H9 (cell line): ENCODE measurements around the gene FXR1. TPM values are rescaled to one million over a fixed set of nuclear protein-coding genes. Genes with fewer than 3 reads are reported as not detected.

Experiments used
- DNase-seq: peaks from one replicate; pipeline ENCODE4 v3.0.0-alpha.2; 2017
- H2AFZ ChIP-seq: one replicate; pipeline ENCODE4 v1.6.1; 2013; ENCODE audit warnings: mild to moderate bottlenecking, low read length, control low read depth, moderate library complexity
- H2AK5ac ChIP-seq: 2 replicates; pipeline ENCODE4 v1.6.1; 2013; ENCODE audit warnings: low read length, control low read depth, mixed read lengths; ENCODE audit not compliant: insufficient read length
- H2BK120ac ChIP-seq: one replicate; pipeline ENCODE4 v1.6.1; 2013; ENCODE audit warnings: low read depth, mild to moderate bottlenecking, low read length, control low read depth, inconsistent platforms; ENCODE audit not compliant: poor library complexity, severe bottlenecking
- H2BK12ac ChIP-seq: 2 replicates; pipeline ENCODE4 v1.6.1; 2013; ENCODE audit warnings: low read length, control low read depth, mixed read lengths, low read depth; ENCODE audit not compliant: insufficient read length
- H2BK15ac ChIP-seq: 2 replicates; pipeline ENCODE4 v1.6.1; 2013; ENCODE audit warnings: low read depth, low read length, control low read depth
- H2BK20ac ChIP-seq: one replicate; pipeline ENCODE4 v1.6.1; 2013; ENCODE audit warnings: low read depth, mild to moderate bottlenecking, low read length, control low read depth, inconsistent platforms; ENCODE audit not compliant: poor library complexity, severe bottlenecking
- H2BK5ac ChIP-seq: 2 replicates; pipeline ENCODE4 v1.6.1; 2013; ENCODE audit warnings: low read length, control low read depth, mixed read lengths; ENCODE audit not compliant: insufficient read length
- H3K14ac ChIP-seq: 2 replicates; pipeline ENCODE4 v1.6.1; 2013; ENCODE audit warnings: low read length, control low read depth; ENCODE audit not compliant: insufficient read depth
- H3K18ac ChIP-seq: 2 replicates; pipeline ENCODE4 v1.6.1; 2013; ENCODE audit warnings: low read depth, mild to moderate bottlenecking, mixed read lengths, low read length, control low read depth; ENCODE audit not compliant: insufficient read length
- H3K23ac ChIP-seq: 2 replicates; pipeline ENCODE4 v1.6.1; 2013; ENCODE audit warnings: low read length, control low read depth, mixed read lengths, low read depth; ENCODE audit not compliant: insufficient read length
- H3K23me2 ChIP-seq: 2 replicates; pipeline ENCODE4 v1.6.1; 2013; ENCODE audit warnings: low read depth, mild to moderate bottlenecking, mixed read lengths, low read length, control low read depth; ENCODE audit not compliant: insufficient read length, poor library complexity, severe bottlenecking
- H3K27ac ChIP-seq: 2 replicates; pipeline ENCODE4 v1.5.1; 2013; ENCODE audit warnings: low read length, control low read depth, mixed read lengths, low read depth; ENCODE audit not compliant: insufficient read length
- H3K27me3 ChIP-seq: 2 replicates; pipeline ENCODE4 v1.6.1; 2013; ENCODE audit warnings: low read length, control low read depth, inconsistent platforms; ENCODE audit not compliant: insufficient read depth
- H3K4ac ChIP-seq: 2 replicates; pipeline ENCODE4 v1.6.1; 2013; ENCODE audit warnings: low read depth, mild to moderate bottlenecking, control low read depth, inconsistent platforms, low read length, moderate library complexity
- H3K4me1 ChIP-seq: 2 replicates; pipeline ENCODE4 v1.6.1; 2013; ENCODE audit warnings: low read length, control low read depth, inconsistent platforms; ENCODE audit not compliant: insufficient read depth
- H3K4me2 ChIP-seq: 2 replicates; pipeline ENCODE4 v1.6.1; 2013; ENCODE audit warnings: low read length, control low read depth, mixed read lengths; ENCODE audit not compliant: insufficient read length, insufficient read depth
- H3K56ac ChIP-seq: 2 replicates; pipeline ENCODE4 v1.6.1; 2013; ENCODE audit warnings: low read depth, mild to moderate bottlenecking, mixed read lengths, low read length, control low read depth; ENCODE audit not compliant: insufficient read length
- H3K79me1 ChIP-seq: 2 replicates; pipeline ENCODE4 v1.6.1; 2013; ENCODE audit warnings: low read depth, mild to moderate bottlenecking, moderate library complexity, low read length, control low read depth, inconsistent platforms; ENCODE audit not compliant: insufficient read depth, poor library complexity, severe bottlenecking
- H3K79me2 ChIP-seq: 2 replicates; pipeline ENCODE4 v1.6.1; 2013; ENCODE audit warnings: low read length, control low read depth, inconsistent platforms; ENCODE audit not compliant: insufficient read depth
- H3K9ac ChIP-seq: 2 replicates; pipeline ENCODE4 v1.6.1; 2013; ENCODE audit warnings: low read length, control low read depth, mixed read lengths; ENCODE audit not compliant: insufficient read length; ENCODE audit errors: extremely low read depth
- H3K9me3 ChIP-seq: one replicate; pipeline ENCODE4 v1.6.1; 2013; ENCODE audit warnings: low read depth, low read length, inconsistent platforms; ENCODE audit not compliant: control insufficient read depth
- H3T11ph ChIP-seq: one replicate; pipeline ENCODE4 v1.6.1; 2013; ENCODE audit warnings: mild to moderate bottlenecking, low read length, control low read depth, inconsistent platforms
- H4K20me1 ChIP-seq: one replicate; pipeline ENCODE4 v1.6.1; 2013; ENCODE audit not compliant: control insufficient read depth, insufficient read length, insufficient read depth
- H4K5ac ChIP-seq: 2 replicates; pipeline ENCODE4 v1.6.1; 2013; ENCODE audit warnings: low read depth, mild to moderate bottlenecking, mixed read lengths, low read length, control low read depth; ENCODE audit not compliant: insufficient read length
- H4K8ac ChIP-seq: replicated peaks from 2 replicates; pipeline ENCODE4 v1.6.1; 2013; ENCODE audit warnings: low read length, control low read depth, mixed read lengths, low read depth; ENCODE audit not compliant: insufficient read length
- H4K91ac ChIP-seq: 2 replicates; pipeline ENCODE4 v1.6.1; 2013; ENCODE audit warnings: low read depth, mild to moderate bottlenecking, moderate library complexity, mixed read lengths, low read length, control low read depth; ENCODE audit not compliant: insufficient read length
- H3K27ac Mint-ChIP-seq, 3 experiments: 2 replicates in 2 of 3; 3 replicates in 1 of 3; pipeline ENCODE4 v1.8.0; 2020 to 2021; ENCODE audit warnings: mixed read lengths in 3 of 3, mild to moderate bottlenecking in 1 of 3, moderate library complexity in 1 of 3
- H3K27me3 Mint-ChIP-seq: 2 replicates; pipeline ENCODE4 v1.8.0; 2021; ENCODE audit warnings: low read depth, mild to moderate bottlenecking, moderate library complexity, mixed read lengths
- H3K36me3 Mint-ChIP-seq, 3 experiments: 2 replicates in 2 of 3; 3 replicates in 1 of 3; pipeline ENCODE4 v1.8.0; 2020 to 2021; ENCODE audit warnings: low read depth in 3 of 3, mixed read lengths in 3 of 3; ENCODE audit not compliant: insufficient read depth in 1 of 3
- H3K4me1 Mint-ChIP-seq, 2 experiments: 2 replicates each; pipeline ENCODE4 v1.8.0; 2020; ENCODE audit warnings: mixed read lengths in 2 of 2
- H3K4me3 Mint-ChIP-seq, 2 experiments: 2 replicates in 1 of 2; 3 replicates in 1 of 2; pipeline ENCODE4 v1.8.0; 2020 to 2021; ENCODE audit warnings: mild to moderate bottlenecking in 2 of 2, mixed read lengths in 2 of 2, moderate library complexity in 1 of 2
- H3K9me3 Mint-ChIP-seq, 2 experiments: 2 replicates in 1 of 2; 3 replicates in 1 of 2; pipeline ENCODE4 v1.8.0; 2020; ENCODE audit warnings: mild to moderate bottlenecking in 2 of 2, mixed read lengths in 2 of 2, moderate library complexity in 1 of 2
- CTCF ChIP-seq: fragments of 200-600 bp; sonication (generic); conservative IDR thresholded peaks from 3 replicates; pipeline ENCODE4 v1.8.0; 2021; ENCODE audit warnings: antibody characterized with exemption, mild to moderate bottlenecking
- WGBS: extraction: QIAGEN DNeasy Blood & Tissue Kit; methylation state at CpG from one replicate; pipeline ENCODE4 v1.1.7; 2013; ENCODE audit warnings: missing lambda C conversion rate, low lambda C conversion rate, mixed read lengths; ENCODE audit not compliant: insufficient read length; ENCODE audit errors: extremely low coverage; 5-methylcytosine and 5-hydroxymethylcytosine counted together
- total RNA-seq: library from RNA; stranded (reverse); gene quantifications from 2 replicates; pipeline ENCODE4 v1.2.1, GENCODE V29; 2021

Gene FXR1
- total RNA-seq, 1 experiment from 2014 or later = 240 TPM

GRCh38 chr3:180987344-180987743 lies 74.9 kb downstream of the FXR1 start:
- no peak overlapping the region for H3K27ac ChIP-seq
- no peak overlapping the region for H3K14ac ChIP-seq
- no peak overlapping the region for H2BK12ac ChIP-seq
- peak overlapping the region in 1 of 2 experiments; percentile 21; a peak in 1 of 5 replicates for H3K4me3 Mint-ChIP-seq
- peaks cover 6 to 34% (median 28%) of the 10 kb centered on the region in 3 experiments; a peak in 6 of 7 replicates for H3K36me3 Mint-ChIP-seq
- no peaks in the 10 kb centered on the region for H3K79me1 ChIP-seq
- H2AFZ ChIP-seq = no peak overlapping the region
- H3K4me1 Mint-ChIP-seq = peaks cover 3 to 6% of the 10 kb centered on the region in 2 experiments
- H3K23ac ChIP-seq = peak overlapping the region; percentile 40
- H4K91ac ChIP-seq = no peak overlapping the region
- no peak overlapping the region for H2BK15ac ChIP-seq
- no peaks in the 10 kb centered on the region for H3K27me3 ChIP-seq
- H2BK120ac ChIP-seq = no peak overlapping the region
- H3K18ac ChIP-seq = no peak overlapping the region
- WGBS = no CpG with 5 or more reads among the region's 2 CpGs
- H3K4me1 ChIP-seq = no peaks in the 10 kb centered on the region
- no peak overlapping the region; a peak in 1 of 7 replicates for H3K27ac Mint-ChIP-seq
- no peaks in the 10 kb centered on the region for H3K27me3 Mint-ChIP-seq
- TF ChIP-seq CTCF = no peak
- H3K9me3 ChIP-seq = no peaks in the 10 kb centered on the region
- H4K8ac ChIP-seq = no peak overlapping the region
- H2AK5ac ChIP-seq = no peak overlapping the region
- H4K5ac ChIP-seq = no peak overlapping the region
- no peak for DNase-seq
- H3K4me2 ChIP-seq = no peak overlapping the region
- no peaks in the 10 kb centered on the region for H4K20me1 ChIP-seq
- no peak overlapping the region for H3K56ac ChIP-seq
- no peak overlapping the region for H2BK20ac ChIP-seq
- H2BK5ac ChIP-seq = no peak overlapping the region
- no peaks in the 10 kb centered on the region for H3K23me2 ChIP-seq
- H3K79me2 ChIP-seq = no peaks in the 10 kb centered on the region
- no peak overlapping the region for H3K4ac ChIP-seq
- H3T11ph ChIP-seq = no peak overlapping the region
- H3K9me3 Mint-ChIP-seq = no peaks in the 10 kb centered on the region
- no peak overlapping the region for H3K9ac ChIP-seq
